NB4 (cell line): ENCODE results near the gene PANX3.

Experiments
- DNase-seq: peaks from one replicate; pipeline ENCODE4 v3.0.0; 2010; ENCODE audit warnings: low read depth
- H3K4me3 ChIP-seq: one replicate; pipeline ENCODE4 v1.5.1; 2011; ENCODE audit warnings: mild to moderate bottlenecking, low read depth, low read length, moderate library complexity
- CTCF ChIP-seq: IDR thresholded peaks from one replicate; pipeline ENCODE4 v1.5.1; 2012; ENCODE audit warnings: low read depth, low read length
- MAX ChIP-seq: IDR thresholded peaks from 2 replicates; pipeline ENCODE4 v1.6.1; 2011; ENCODE audit warnings: low read depth, low read length
- MYC ChIP-seq: IDR thresholded peaks from 2 replicates; pipeline ENCODE4 v1.6.1; 2011; ENCODE audit warnings: low read depth, low read length
- POLR2A ChIP-seq: IDR thresholded peaks from 2 replicates; pipeline ENCODE4 v1.6.1; 2011; ENCODE audit warnings: mild to moderate bottlenecking; ENCODE audit not compliant: insufficient read length; ENCODE audit errors: extremely low read depth

The PANX3 gene

GRCh38 chr11:124633355-124633754, 22.1 kb downstream of the PANX3 start:
- TF ChIP-seq POLR2A: no peak
- no peak for TF ChIP-seq CTCF
- no peak for TF ChIP-seq MYC
- no peak for TF ChIP-seq MAX
- H3K4me3 ChIP-seq: no peak overlapping the region
- no peak for DNase-seq

- TF ChIP-seq MYC: no peak
- TF ChIP-seq POLR2A: no peak
- TF ChIP-seq MAX: no peak
- TF ChIP-seq CTCF: no peak
- DNase-seq: no peak
- no peak overlapping the region for H3K4me3 ChIP-seq
Measured at GRCh38 chr11:124635932-124636331, 24.7 kb downstream of the PANX3 start.

DNA sequence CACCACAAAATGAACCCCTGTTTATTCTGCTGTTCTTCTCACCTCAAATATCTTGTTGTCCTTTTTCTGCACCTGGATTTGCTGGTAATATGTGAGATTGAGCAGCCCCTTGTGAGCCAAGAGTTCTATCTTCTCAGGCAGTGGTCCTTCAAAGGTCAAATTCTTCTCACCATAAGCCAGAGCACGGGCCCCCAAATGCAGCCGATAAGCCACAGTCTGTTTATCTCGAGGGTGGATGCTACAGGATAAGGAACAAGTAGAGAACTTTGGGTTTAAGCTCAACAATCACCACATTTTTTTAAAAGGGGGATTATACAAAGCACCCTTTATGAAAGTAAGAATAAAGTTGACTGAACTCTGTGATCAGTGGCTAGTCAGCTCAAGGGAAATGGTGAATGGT, 27.3 kb downstream of the PANX3 start:
- no peak for DNase-seq
- H3K4me3 ChIP-seq: no peak overlapping the region
- TF ChIP-seq MYC (no peak), POLR2A (no peak), CTCF (no peak), MAX (no peak)

GRCh38 chr11:124639186-124639585, 28.0 kb downstream of the PANX3 start:
- TF ChIP-seq MAX (no peak), POLR2A (no peak), MYC (no peak), CTCF (no peak)
- H3K4me3 ChIP-seq: no peak overlapping the region
- DNase-seq: no peak

- TF ChIP-seq MYC: no peak
- TF ChIP-seq POLR2A: no peak
- TF ChIP-seq CTCF: no peak
- no peak for TF ChIP-seq MAX
- no peak overlapping the region for H3K4me3 ChIP-seq
- DNase-seq: no peak
Measured at GRCh38 chr11:124640666-124641065, 29.4 kb downstream of the PANX3 start.

DNA sequence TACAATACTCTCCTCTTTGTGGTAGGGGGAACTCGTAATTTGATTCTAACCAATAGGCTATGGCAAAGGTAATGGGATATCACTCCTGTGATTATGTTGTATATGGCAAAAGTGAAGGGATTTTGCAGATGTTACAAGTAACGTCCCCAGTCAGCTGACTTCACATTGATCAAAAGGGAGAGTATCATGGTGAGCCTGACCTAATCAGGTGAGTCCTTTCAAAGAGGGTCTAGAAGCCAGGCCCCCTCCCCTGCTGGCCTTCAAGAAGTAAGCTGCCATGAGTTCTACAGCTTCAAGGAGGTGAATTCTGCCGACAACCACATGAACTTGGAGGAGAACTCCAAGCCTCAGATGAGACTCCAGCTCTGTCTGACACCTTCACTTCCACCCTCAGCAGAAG, 31.4 kb downstream of the PANX3 start:
- no peak for TF ChIP-seq POLR2A
- TF ChIP-seq MAX: no peak
- no peak for TF ChIP-seq CTCF
- TF ChIP-seq MYC: no peak
- H3K4me3 ChIP-seq: no peak overlapping the region
- no peak for DNase-seq
